SIG-M5 treated with dmso at 0.1 percent for 504 hours (cell line): ENCODE results near the gene CLDN3.
A peak's percentile ranks its signal among the peaks of the same experiment; 100 is the strongest.
"Not testable (repeated sequence)": the region's sequence is repeated elsewhere in the genome, so short reads cannot be mapped to it uniquely, and the experiment has no call there.

Experiments
- DNase-seq: peaks from one replicate; lab custom pipeline; 2025; ENCODE audit not compliant: unreplicated experiment; lab: John Stamatoyannopoulos, UW

Gene CLDN3, protein sequence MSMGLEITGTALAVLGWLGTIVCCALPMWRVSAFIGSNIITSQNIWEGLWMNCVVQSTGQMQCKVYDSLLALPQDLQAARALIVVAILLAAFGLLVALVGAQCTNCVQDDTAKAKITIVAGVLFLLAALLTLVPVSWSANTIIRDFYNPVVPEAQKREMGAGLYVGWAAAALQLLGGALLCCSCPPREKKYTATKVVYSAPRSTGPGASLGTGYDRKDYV

GRCh38 chr7:73770002-73770859 is at the start of gene CLDN3:
TSS of gene CLDN3 (minus strand) at chr7:73770270. CDS start at chr7:73770049, 221 bp downstream.
- DNase-seq = peak; percentile 53

DNA sequence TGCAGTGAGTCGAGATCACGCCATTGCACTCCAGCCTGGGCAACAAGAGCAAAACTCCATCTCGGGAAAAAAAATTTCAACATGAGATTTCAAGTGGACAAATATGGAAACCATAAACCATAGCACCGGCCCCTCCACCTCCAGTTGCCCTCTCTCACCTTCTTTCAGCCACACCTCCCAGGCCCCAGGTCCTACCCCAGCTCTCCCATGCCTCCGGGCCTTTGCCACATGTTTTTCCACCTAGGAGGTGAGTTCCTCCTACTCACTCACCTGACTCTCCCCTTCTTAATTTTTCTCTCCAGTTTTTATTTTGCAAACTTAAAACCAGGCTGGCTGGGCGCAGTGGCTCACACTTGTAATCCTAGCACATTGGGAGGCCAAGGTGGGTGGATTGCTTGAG is 47.1 kb upstream of the CLDN3 start:
- DNase-seq = no peak

GRCh38 chr7:73815436-73815835 is 45.4 kb upstream of the CLDN3 start:
- DNase-seq = no peak

DNA sequence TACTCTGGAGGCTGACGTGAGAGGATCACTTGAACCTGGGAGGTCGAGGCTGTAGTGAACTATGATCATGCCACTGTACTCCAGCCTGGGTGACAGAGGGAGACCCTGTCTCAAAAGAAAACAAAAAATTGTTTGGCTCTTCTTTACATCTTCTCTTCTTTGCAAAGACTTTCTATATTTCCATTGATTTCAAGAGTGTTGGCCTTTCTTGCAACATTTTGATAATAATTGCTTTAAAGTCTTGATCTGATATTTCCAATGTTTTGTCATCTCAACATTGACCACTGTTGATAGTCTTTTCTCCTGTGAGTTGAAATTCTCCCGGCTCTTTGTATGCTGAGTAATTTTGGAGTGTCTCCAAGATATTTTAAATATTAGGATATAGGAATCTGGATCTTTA is 42.9 kb upstream of the CLDN3 start:
- no peak for DNase-seq

- peak; percentile 40 for DNase-seq
These were observed 41.7 kb upstream of the CLDN3 start for GRCh38 chr7:73811760-73812168.

DNA sequence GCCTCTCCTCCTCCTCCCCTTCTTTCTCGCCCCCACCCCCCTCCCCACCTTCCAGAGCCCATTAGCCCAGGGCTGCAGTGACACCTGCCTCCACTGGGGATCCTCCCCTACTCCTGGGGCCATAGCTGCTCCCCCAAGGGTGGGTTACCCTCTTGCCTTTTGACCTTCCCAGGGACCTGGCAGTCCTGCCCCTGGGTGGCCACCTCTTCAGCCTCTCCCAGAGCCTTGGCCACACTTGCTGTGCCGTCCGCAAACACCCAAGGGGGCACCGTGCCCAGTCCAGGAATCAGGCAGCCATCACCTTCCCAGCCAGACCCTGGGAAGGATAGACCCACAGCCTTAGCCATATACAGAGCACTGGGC is 40.9 kb upstream of the CLDN3 start:
- no peak for DNase-seq

DNA sequence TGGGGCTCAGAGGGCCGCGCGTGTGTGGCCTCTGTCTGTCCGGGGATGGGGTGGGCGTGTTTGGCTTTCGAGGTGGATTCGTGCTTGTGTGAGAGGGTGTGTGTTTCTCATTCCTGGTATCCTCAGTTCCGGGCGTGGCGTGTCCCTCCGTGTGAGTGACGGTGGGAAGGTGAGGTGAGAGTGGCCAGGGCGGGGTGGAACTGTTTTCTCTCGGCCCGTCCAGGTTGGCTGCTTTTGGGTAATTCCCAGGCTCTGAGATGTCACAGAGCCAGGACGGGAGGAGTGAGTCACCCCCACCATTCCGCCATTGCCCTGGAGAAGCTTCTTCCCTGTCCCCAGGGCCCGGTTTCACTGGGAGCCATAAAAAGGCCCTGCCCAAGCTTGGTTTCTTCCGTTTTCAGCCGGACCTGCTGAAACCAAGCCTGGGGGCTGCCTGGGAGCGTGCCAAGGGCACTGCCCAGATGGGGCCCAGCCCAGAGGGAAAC is 39.4 kb upstream of the CLDN3 start:
- DNase-seq = no peak

- no peak for DNase-seq
These were observed 32.4 kb upstream of the CLDN3 start for GRCh38 chr7:73802459-73802858.

DNA sequence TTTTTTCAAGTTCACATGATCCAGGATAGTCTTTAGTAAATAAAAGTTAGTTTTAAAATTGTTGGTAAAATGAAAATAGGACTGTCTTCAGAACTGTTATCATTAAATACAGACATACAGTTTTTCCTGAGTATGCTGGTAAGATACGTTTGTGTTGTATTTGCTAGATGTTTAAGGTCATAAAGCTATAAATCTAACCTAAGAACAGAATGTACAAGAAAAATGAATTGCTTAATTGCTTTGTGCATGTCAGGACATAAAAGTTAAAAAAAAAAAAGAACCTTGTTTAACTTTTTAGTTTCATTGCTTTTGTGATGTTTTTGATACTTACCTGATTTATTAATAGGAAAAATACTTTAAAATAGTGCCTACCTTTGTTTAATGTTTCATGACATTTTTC is 31.5 kb upstream of the CLDN3 start:
- DNase-seq = no peak

DNA sequence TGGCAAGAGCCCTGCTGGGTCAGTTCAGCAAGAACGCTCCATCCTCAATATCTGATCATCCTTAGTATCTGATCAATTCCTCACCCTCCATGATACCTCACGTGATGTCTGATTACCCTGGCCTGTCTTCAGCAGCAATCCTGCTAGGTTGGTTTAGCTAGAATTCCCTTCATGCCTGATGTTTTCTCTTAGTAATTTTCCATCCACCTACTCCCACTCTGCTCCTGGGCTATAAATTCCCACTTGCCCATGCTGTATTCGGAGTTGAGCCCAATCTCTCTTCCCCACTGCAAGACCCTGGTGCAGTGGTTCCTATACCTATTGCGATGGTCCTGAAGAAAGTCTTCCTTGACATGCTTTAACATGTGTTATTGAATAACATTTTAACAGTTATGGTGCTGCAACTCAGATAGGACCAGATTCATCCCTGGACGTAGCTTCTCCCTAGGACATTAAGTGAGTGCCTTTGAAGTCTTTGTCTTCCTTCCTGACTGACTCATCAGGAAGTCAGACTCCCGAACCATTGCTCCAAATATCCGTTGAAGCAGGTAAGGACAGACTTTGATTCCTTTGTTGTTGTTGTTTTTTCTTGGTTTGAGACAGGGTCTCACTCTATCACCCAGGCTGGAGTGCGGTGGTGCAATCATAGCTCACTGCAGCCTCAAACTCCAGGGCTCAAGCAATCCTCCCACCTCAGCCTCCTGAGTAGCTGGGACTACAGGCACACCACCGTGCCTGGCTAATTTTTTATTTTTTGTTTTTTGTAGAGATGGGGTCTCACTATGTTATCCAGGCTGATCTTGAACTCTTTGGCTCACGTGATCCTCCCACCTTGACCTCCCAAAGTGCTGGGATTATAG is 29.4 kb upstream of the CLDN3 start:
- no peak for DNase-seq

DNA sequence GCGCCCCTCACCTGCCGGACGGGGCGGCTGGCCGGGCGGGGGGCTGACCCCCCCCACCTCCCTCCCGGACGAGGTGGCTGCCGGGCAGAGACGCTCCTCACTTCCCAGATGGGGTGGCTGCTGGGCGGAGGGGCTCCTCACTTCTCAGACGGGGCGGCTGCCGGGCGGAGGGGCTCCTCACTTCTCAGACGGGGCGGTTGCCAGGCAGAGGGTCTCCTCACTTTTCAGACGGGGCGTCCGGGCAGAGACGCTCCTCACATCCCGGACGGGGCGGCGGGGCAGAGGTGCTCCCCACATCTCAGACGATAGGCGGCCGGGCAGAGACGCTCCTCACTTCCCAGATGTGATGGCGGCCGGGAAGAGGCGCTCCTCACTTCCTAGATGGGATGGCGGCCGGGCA is 27.1 kb upstream of the CLDN3 start:
- DNase-seq = not testable (repeated sequence)

DNA sequence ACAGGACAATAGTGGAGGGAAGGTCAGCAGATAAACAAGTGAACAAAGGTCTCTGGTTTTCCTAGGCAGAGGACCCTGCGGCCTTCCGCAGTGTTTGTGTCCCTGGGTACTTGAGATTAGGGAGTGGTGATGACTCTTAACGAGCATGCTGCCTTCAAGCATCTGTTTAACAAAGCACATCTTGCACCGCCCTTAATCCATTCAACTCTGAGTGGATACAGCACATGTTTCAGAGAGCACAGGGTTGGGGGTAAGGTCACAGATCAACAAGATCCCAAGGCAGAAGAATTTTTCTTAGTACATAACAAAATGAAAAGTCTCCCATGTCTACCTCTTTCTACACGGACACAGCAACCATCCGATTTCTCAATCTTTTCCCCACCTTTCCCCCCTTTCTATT is 26.6 kb upstream of the CLDN3 start:
- DNase-seq = not testable (repeated sequence)

GRCh38 chr7:73795188-73795587 is 25.1 kb upstream of the CLDN3 start:
- DNase-seq = not testable (repeated sequence)

DNA sequence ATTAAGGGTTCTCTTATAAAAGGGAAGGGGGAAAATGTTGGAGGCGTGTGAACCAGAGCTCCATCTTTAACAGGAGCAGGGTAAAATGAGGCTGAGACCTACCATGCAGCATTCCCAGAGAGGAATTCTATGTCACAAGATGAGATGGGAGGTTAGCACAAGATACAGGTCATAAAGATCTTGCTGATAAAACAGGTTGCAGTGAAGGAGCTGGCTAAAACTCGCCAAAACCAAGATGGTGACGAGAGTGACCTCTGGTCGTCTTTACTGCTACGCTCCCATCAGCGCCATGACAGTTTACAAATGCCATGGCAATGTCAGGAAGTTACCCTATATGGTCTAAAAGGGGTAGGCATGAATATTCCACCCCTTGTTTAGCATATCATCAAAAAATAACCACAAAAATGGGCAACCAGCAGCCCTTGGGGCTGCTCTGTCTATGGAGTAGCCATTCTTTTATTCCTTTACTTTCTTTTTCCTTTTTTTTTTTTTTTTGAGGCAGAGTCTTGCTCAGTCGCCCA is 21.2 kb upstream of the CLDN3 start:
- DNase-seq = not testable (repeated sequence)

GRCh38 chr7:73789051-73789450 is 19.0 kb upstream of the CLDN3 start:
- no peak for DNase-seq

DNA sequence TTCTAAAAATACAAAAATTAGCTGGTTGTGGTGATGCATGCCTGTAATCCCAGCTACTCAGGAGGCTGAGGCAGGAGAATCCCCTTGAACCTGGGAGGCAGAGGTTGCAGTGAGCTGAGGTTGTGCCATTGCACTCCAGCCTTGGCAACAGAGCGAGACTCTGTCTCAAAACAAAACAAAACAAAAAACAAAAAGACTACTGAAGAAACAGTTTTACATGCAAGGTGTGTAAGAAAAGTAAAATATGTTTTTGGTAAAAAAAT is 17.6 kb upstream of the CLDN3 start:
- DNase-seq = not testable (repeated sequence)

GRCh38 chr7:73786588-73786987 is 16.5 kb upstream of the CLDN3 start:
- DNase-seq = no peak

GRCh38 chr7:73779517-73779916 is 9.4 kb upstream of the CLDN3 start:
- DNase-seq = no peak

GRCh38 chr7:73778801-73779389 is 8.8 kb upstream of the CLDN3 start:
- no peak for DNase-seq

DNA sequence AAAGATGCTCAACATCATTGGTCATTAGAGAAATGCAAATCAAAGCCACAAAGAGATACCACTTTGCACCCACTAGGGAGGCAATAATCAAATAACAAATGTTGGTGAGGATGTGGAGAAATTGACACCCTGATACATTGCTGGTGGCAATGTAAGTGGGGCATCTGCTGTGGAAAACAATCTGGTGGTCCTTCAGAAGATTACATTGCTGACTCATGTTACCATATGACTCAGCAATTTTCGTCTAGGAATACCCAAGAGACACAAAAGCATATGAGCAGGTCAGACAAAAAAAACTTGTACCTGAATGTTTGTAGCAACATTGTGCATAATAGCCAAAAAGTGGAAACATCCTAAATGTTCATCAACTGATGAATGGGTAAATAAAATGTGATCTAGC is 4.9 kb upstream of the CLDN3 start:
- DNase-seq = no peak
